CD14-positive monocyte (primary cell): ENCODE measurements around the gene PRKN. TPM values are rescaled to one million over a fixed set of nuclear protein-coding genes. Genes with fewer than 3 reads are reported as not detected.

Source experiments
- DNase-seq, 3 donors: peaks; one replicate each; pipeline ENCODE4 v3.0.0-alpha.2; 2011 to 2022
- H2AFZ ChIP-seq: 2 replicates; pipeline ENCODE4 v1.6.0; 2012; ENCODE audit warnings: mild to moderate bottlenecking, low read depth, low read length, inconsistent platforms; ENCODE audit not compliant: insufficient read depth, poor library complexity, severe bottlenecking
- H3K27ac ChIP-seq, 2 donors: 1 replicate in 1 of 2; 2 replicates in 1 of 2; pipeline ENCODE4 v1.5.1; 2012 to 2013; ENCODE audit warnings: low read length in 2 of 2, control low read depth in 1 of 2, inconsistent platforms in 1 of 2, low read depth in 1 of 2, mild to moderate bottlenecking in 1 of 2
- H3K27me3 ChIP-seq, 2 donors: one replicate each; pipeline versions ENCODE4 v1.6.0 to v1.6.1; 2011 to 2013; ENCODE audit warnings: low read length in 2 of 2; ENCODE audit not compliant: control insufficient read depth in 2 of 2, insufficient read depth in 2 of 2
- H3K36me3 ChIP-seq, 2 donors: replicated peaks in 1 of 2; 1 replicate in 1 of 2; 2 replicates in 1 of 2; pipeline versions ENCODE4 v1.5.1 to v1.6.1; 2012 to 2013; ENCODE audit warnings: low read length in 2 of 2, control low read depth in 1 of 2, inconsistent platforms in 1 of 2, mild to moderate bottlenecking in 1 of 2; ENCODE audit not compliant: insufficient read depth in 2 of 2, control insufficient read depth in 1 of 2
- H3K4me1 ChIP-seq, 2 donors: 1 replicate in 1 of 2; 2 replicates in 1 of 2; pipeline versions ENCODE4 v1.5.1 to v1.6.1; 2012 to 2013; ENCODE audit warnings: low read length in 2 of 2, control low read depth in 1 of 2, inconsistent platforms in 1 of 2, mild to moderate bottlenecking in 1 of 2, moderate library complexity in 1 of 2; ENCODE audit not compliant: insufficient read depth in 2 of 2, control insufficient read depth in 1 of 2
- H3K4me2 ChIP-seq: replicated peaks from 2 replicates; pipeline ENCODE3; 2012; ENCODE audit warnings: low read length, moderate library complexity, mild to moderate bottlenecking; ENCODE audit not compliant: poor library complexity, severe bottlenecking; ENCODE audit errors: extremely low read depth
- H3K4me3 ChIP-seq, 3 experiments: fragments of 200-600 bp in 1 of 3; sonication (generic) in 1 of 3; replicated peaks in 1 of 3; 1 replicate in 2 of 3; 2 replicates in 1 of 3; pipeline ENCODE4 v1.5.1; 2011 to 2013; ENCODE audit warnings: low read length in 3 of 3, mild to moderate bottlenecking in 3 of 3, control low read depth in 2 of 3, low read depth in 2 of 3, inconsistent platforms in 1 of 3, moderate library complexity in 1 of 3
- H3K79me2 ChIP-seq: 2 replicates; pipeline ENCODE4 v1.6.0; 2012; ENCODE audit warnings: mild to moderate bottlenecking, control low read depth, inconsistent platforms, low read length, moderate library complexity; ENCODE audit not compliant: insufficient read depth
- H3K9ac ChIP-seq: 2 replicates; pipeline ENCODE4 v1.6.0; 2017; ENCODE audit warnings: low read length, mild to moderate bottlenecking; ENCODE audit not compliant: insufficient read depth, poor library complexity, severe bottlenecking
- H3K9me3 ChIP-seq, 2 donors: replicated peaks in 1 of 2; 1 replicate in 1 of 2; 2 replicates in 1 of 2; pipeline versions ENCODE4 v1.5.1 to v1.6.1; 2012 to 2013; ENCODE audit warnings: low read length in 2 of 2, control low read depth in 1 of 2; ENCODE audit not compliant: control insufficient read depth in 1 of 2, insufficient read depth in 1 of 2
- H4K20me1 ChIP-seq: 2 replicates; pipeline ENCODE4 v1.6.0; 2012; ENCODE audit warnings: mild to moderate bottlenecking, low read length, control low read depth, moderate library complexity; ENCODE audit not compliant: insufficient read depth
- H3K27ac Mint-ChIP-seq, 7 donors: one replicate each; pipeline ENCODE4 v1.8.0; 2020; ENCODE audit warnings: mild to moderate bottlenecking in 7 of 7, mixed read lengths in 7 of 7, moderate library complexity in 6 of 7, inconsistent platforms in 2 of 7
- H3K27me3 Mint-ChIP-seq, 3 donors: one replicate each; pipeline ENCODE4 v1.8.0; 2021 to 2022; ENCODE audit warnings: low read depth in 3 of 3, mild to moderate bottlenecking in 3 of 3, mixed read lengths in 3 of 3, moderate library complexity in 3 of 3, inconsistent platforms in 1 of 3
- H3K36me3 Mint-ChIP-seq, 2 donors: one replicate each; pipeline ENCODE4 v1.8.0; 2020; ENCODE audit warnings: mixed read lengths in 2 of 2, inconsistent platforms in 1 of 2, mild to moderate bottlenecking in 1 of 2
- H3K4me1 Mint-ChIP-seq: one replicate; pipeline ENCODE4 v1.8.0; 2020; ENCODE audit warnings: mild to moderate bottlenecking, mixed read lengths
- H3K4me3 Mint-ChIP-seq, 2 donors: one replicate each; pipeline ENCODE4 v1.8.0; 2020; ENCODE audit warnings: mild to moderate bottlenecking in 2 of 2, mixed read lengths in 2 of 2, moderate library complexity in 1 of 2
- H3K9me3 Mint-ChIP-seq, 7 donors: one replicate each; pipeline ENCODE4 v1.8.0; 2020 to 2022; ENCODE audit warnings: mixed read lengths in 7 of 7, mild to moderate bottlenecking in 6 of 7, moderate library complexity in 6 of 7, inconsistent platforms in 2 of 7
- CTCF ChIP-seq: fragments of 200-600 bp; IDR thresholded peaks from one replicate; pipeline ENCODE4 v1.8.0; 2022; ENCODE audit warnings: antibody characterized with exemption, mild to moderate bottlenecking
- WGBS: methylation state at CpG from one replicate; pipeline ENCODE4 v1.1.5; 2013; ENCODE audit warnings: missing lambda C conversion rate; ENCODE audit not compliant: insufficient coverage; 5-methylcytosine and 5-hydroxymethylcytosine counted together
- intact Hi-C, 2 donors: fragments of 100-400 bp; cut with micrococcal nuclease; formaldehyde crosslinking; loops; one replicate each; pipeline versions ENCODE4 v1.15.0 to v1.15.1; 2023
- polyA plus RNA-seq, 3 donors: library from polyadenylated mRNA; depleted of rRNA in 1 of 3; unstranded in 2 of 3; stranded (reverse) in 1 of 3; fragments of 300-500 nt in 2 of 3; fragments of >200 nt in 1 of 3; fragmentation: Illumina TruSeq in 2 of 3; gene quantifications; 1 replicate in 2 of 3; 2 replicates in 1 of 3; pipeline ENCODE4 v1.2.3, GENCODE V29; 2012 to 2021

Gene PRKN
- polyA plus RNA-seq, 3 donors = 0.19 to 0.21 TPM; not detected in 1

GRCh38 chr6:161750686-161751085 lies 976.9 kb downstream of the PRKN start:
- Histone ChIP-seq H3K27me3 (no peaks in the 10 kb centered on the region), H3K9me3 (no peaks in the 10 kb centered on the region), H3K27ac (no peak overlapping the region), H3K9ac (no peak overlapping the region), H2AFZ (no peak overlapping the region), H3K36me3 (no peaks in the 10 kb centered on the region), H3K4me3 (no peak overlapping the region), H3K79me2 (no peaks in the 10 kb centered on the region), H4K20me1 (no peaks in the 10 kb centered on the region), H3K4me1 (no peaks in the 10 kb centered on the region), H3K4me2 (no peak overlapping the region)
- DNase-seq = no peak
- WGBS = 80% methylated on average over 1 of the region's 3 CpGs
- no peaks in the 10 kb centered on the region for H3K36me3 Mint-ChIP-seq
- intact Hi-C loops = no loop called here
- H3K27me3 Mint-ChIP-seq = peaks cover 0 to 2% (median 2%) of the 10 kb centered on the region in 3 donors
- H3K4me3 Mint-ChIP-seq = no peak overlapping the region
- H3K27ac Mint-ChIP-seq = no peak overlapping the region
- H3K4me1 Mint-ChIP-seq = no peaks in the 10 kb centered on the region
- TF ChIP-seq CTCF = no peak
- peaks cover 0 to 4% (median 1%) of the 10 kb centered on the region in 7 donors for H3K9me3 Mint-ChIP-seq

GRCh38 chr6:161749576-161749975 lies 978.0 kb downstream of the PRKN start:
- no peak for DNase-seq
- H3K9me3 ChIP-seq = no peaks in the 10 kb centered on the region
- no peaks in the 10 kb centered on the region for H3K36me3 ChIP-seq
- H3K4me3 ChIP-seq = no peak overlapping the region
- H3K27me3 ChIP-seq = no peaks in the 10 kb centered on the region
- Mint-ChIP-seq H3K4me3 (no peak overlapping the region), H3K27ac (no peak overlapping the region), H3K9me3 (peaks cover 0 to 4% (median 1%) of the 10 kb centered on the region in 7 donors), H3K27me3 (peaks cover 0 to 2% (median 2%) of the 10 kb centered on the region in 3 donors), H3K4me1 (no peaks in the 10 kb centered on the region), H3K36me3 (no peaks in the 10 kb centered on the region)
- intact Hi-C loops = no loop called here
- H3K79me2 ChIP-seq = no peaks in the 10 kb centered on the region
- H3K9ac ChIP-seq = no peak overlapping the region
- no peaks in the 10 kb centered on the region for H4K20me1 ChIP-seq
- no peaks in the 10 kb centered on the region for H3K4me1 ChIP-seq
- TF ChIP-seq CTCF = no peak
- 60% methylated on average over 1 of the region's 4 CpGs for WGBS
- no peak overlapping the region for H3K4me2 ChIP-seq
- H2AFZ ChIP-seq = no peak overlapping the region
- H3K27ac ChIP-seq = no peak overlapping the region
